ENCODE data around the gene ECHDC1.

- no peak for TF ChIP-seq POLR2A (IDR thresholded peaks at IDR 0.05)
- TF ChIP-seq CTCF (IDR thresholded peaks at IDR 0.05): no peak
Measured at GRCh38 chr6:127392301-127392700, 48.9 kb upstream of the ECHDC1 start.

Measured in lower leg skin (tissue), 3 donors.